ENCODE results near the gene NFATC1. TPM values are rescaled to one million over a fixed set of nuclear protein-coding genes. Genes with fewer than 3 reads are reported as not detected.

Gene NFATC1
- total RNA-seq, 2 donors from 2014 or later: 20.3 to 79.3 TPM

- Mint-ChIP-seq H3K9me3 (peaks cover 4% of the 10 kb centered on the region), H3K27me3 (peaks cover 4% of the 10 kb centered on the region), H3K4me3 (no peak overlapping the region), H3K36me3 (ENCODE audit: low read depth) (no peaks in the 10 kb centered on the region), H3K27ac (no peak overlapping the region), H3K4me1 (no peaks in the 10 kb centered on the region)
- no peak for ATAC-seq (replicated peaks)
Observed at GRCh38 chr18:79566771-79567431, 171.2 kb downstream of the NFATC1 start.

- Mint-ChIP-seq H3K27me3 (peaks cover 4% of the 10 kb centered on the region), H3K4me1 (no peaks in the 10 kb centered on the region), H3K4me3 (no peak overlapping the region), H3K36me3 (ENCODE audit: low read depth) (no peaks in the 10 kb centered on the region), H3K9me3 (peaks cover 9% of the 10 kb centered on the region), H3K27ac (no peak overlapping the region)
- ATAC-seq (replicated peaks): no peak
Observed at GRCh38 chr18:79567481-79568147, 171.9 kb downstream of the NFATC1 start.

GRCh38 chr18:79568543-79569205 lies 172.9 kb downstream of the NFATC1 start:
- Mint-ChIP-seq H3K4me1 (no peaks in the 10 kb centered on the region), H3K4me3 (no peak overlapping the region), H3K36me3 (ENCODE audit: low read depth) (no peaks in the 10 kb centered on the region), H3K9me3 (peaks cover 14% of the 10 kb centered on the region), H3K27ac (no peak overlapping the region), H3K27me3 (peaks cover 4% of the 10 kb centered on the region)
- no peak for ATAC-seq (replicated peaks)

GRCh38 chr18:79569720-79570119 lies 174.0 kb downstream of the NFATC1 start:
- no peak overlapping the region for H3K4me3 Mint-ChIP-seq
- H3K4me1 Mint-ChIP-seq: no peaks in the 10 kb centered on the region
- no peak for ATAC-seq (replicated peaks)
- peaks cover 4% of the 10 kb centered on the region for H3K27me3 Mint-ChIP-seq
- no peaks in the 10 kb centered on the region for H3K36me3 Mint-ChIP-seq (ENCODE audit: low read depth)
- no peak overlapping the region for H3K27ac Mint-ChIP-seq
- H3K9me3 Mint-ChIP-seq: peaks cover 12% of the 10 kb centered on the region

GRCh38 chr18:79570266-79571201 lies 174.8 kb downstream of the NFATC1 start:
- H3K4me3 Mint-ChIP-seq: no peak overlapping the region
- ATAC-seq (replicated peaks): no peak

GRCh38 chr18:79571211-79572092 lies 175.7 kb downstream of the NFATC1 start:
- H3K9me3 Mint-ChIP-seq: peaks cover 12% of the 10 kb centered on the region
- ATAC-seq (replicated peaks): no peak
- H3K27me3 Mint-ChIP-seq: peaks cover 4% of the 10 kb centered on the region
- no peak overlapping the region for H3K4me3 Mint-ChIP-seq
- no peak overlapping the region for H3K27ac Mint-ChIP-seq
- no peaks in the 10 kb centered on the region for H3K36me3 Mint-ChIP-seq (ENCODE audit: low read depth)
- H3K4me1 Mint-ChIP-seq: no peaks in the 10 kb centered on the region

More at GRCh38 chr18:79570266-79571201, 174.8 kb downstream of the NFATC1 start:
- Mint-ChIP-seq H3K27me3 (peaks cover 4% of the 10 kb centered on the region), H3K4me1 (no peaks in the 10 kb centered on the region), H3K27ac (no peak overlapping the region), H3K36me3 (ENCODE audit: low read depth) (no peaks in the 10 kb centered on the region), H3K9me3 (peaks cover 12% of the 10 kb centered on the region)

- Mint-ChIP-seq H3K4me3 (no peak overlapping the region), H3K4me1 (no peaks in the 10 kb centered on the region), H3K27ac (no peak overlapping the region), H3K27me3 (peaks cover 4% of the 10 kb centered on the region), H3K36me3 (ENCODE audit: low read depth) (no peaks in the 10 kb centered on the region), H3K9me3 (peaks cover 12% of the 10 kb centered on the region)
- no peak for ATAC-seq (replicated peaks)
Observed at GRCh38 chr18:79572093-79572780, 176.5 kb downstream of the NFATC1 start.

- peaks cover 12% of the 10 kb centered on the region for H3K9me3 Mint-ChIP-seq
- H3K36me3 Mint-ChIP-seq (ENCODE audit: low read depth): no peaks in the 10 kb centered on the region
- H3K27ac Mint-ChIP-seq: no peak overlapping the region
- H3K4me3 Mint-ChIP-seq: no peak overlapping the region
- H3K4me1 Mint-ChIP-seq: no peaks in the 10 kb centered on the region
- ATAC-seq (replicated peaks): no peak
- peaks cover 4% of the 10 kb centered on the region for H3K27me3 Mint-ChIP-seq
Observed at GRCh38 chr18:79572848-79573451, 177.2 kb downstream of the NFATC1 start.

- no peak for ATAC-seq (replicated peaks)
- Mint-ChIP-seq H3K27ac (no peak overlapping the region), H3K4me3 (no peak overlapping the region), H3K36me3 (ENCODE audit: low read depth) (no peaks in the 10 kb centered on the region), H3K9me3 (peaks cover 12% of the 10 kb centered on the region), H3K4me1 (no peaks in the 10 kb centered on the region), H3K27me3 (peaks cover 4% of the 10 kb centered on the region)
Observed at GRCh38 chr18:79573921-79574491, 178.3 kb downstream of the NFATC1 start.

- Mint-ChIP-seq H3K36me3 (ENCODE audit: low read depth) (no peaks in the 10 kb centered on the region), H3K27ac (no peak overlapping the region), H3K27me3 (no peaks in the 10 kb centered on the region), H3K4me1 (no peaks in the 10 kb centered on the region), H3K9me3 (peaks cover 12% of the 10 kb centered on the region), H3K4me3 (no peak overlapping the region)
- no peak for ATAC-seq (replicated peaks)
Observed at GRCh38 chr18:79574938-79575525, 179.3 kb downstream of the NFATC1 start.

- Mint-ChIP-seq H3K9me3 (peaks cover 12% of the 10 kb centered on the region), H3K27ac (no peak overlapping the region), H3K27me3 (no peaks in the 10 kb centered on the region), H3K4me1 (no peaks in the 10 kb centered on the region), H3K4me3 (no peak overlapping the region), H3K36me3 (ENCODE audit: low read depth) (no peaks in the 10 kb centered on the region)
- ATAC-seq (replicated peaks): no peak
Observed at GRCh38 chr18:79575891-79576685, 180.4 kb downstream of the NFATC1 start.

All from activated T-helper 17 cell treated with anti-CD3 and anti-CD28 coated beads, Interleukin-2, amount 50 U/mL, for 72 hours (primary cell).